Chondrocyte (in vitro differentiated cells): ENCODE measurements around the gene CD74. TPM values are rescaled to one million over a fixed set of nuclear protein-coding genes. Genes with fewer than 3 reads are reported as not detected.

Experiments
- DNase-seq: peaks from one replicate; pipeline ENCODE4 v3.0.0; 2021; ENCODE audit warnings: mixed read lengths, low spot score
- H3K27ac Mint-ChIP-seq: one replicate; pipeline ENCODE4 v1.8.0; 2021; ENCODE audit warnings: mild to moderate bottlenecking, moderate library complexity, mixed read lengths; ENCODE audit not compliant: unreplicated experiment
- H3K27me3 Mint-ChIP-seq: 2 replicates; pipeline ENCODE4 v1.8.0; 2021; ENCODE audit warnings: low read depth, mixed read lengths
- H3K36me3 Mint-ChIP-seq: 2 replicates; pipeline ENCODE4 v1.8.0; 2021; ENCODE audit warnings: low read depth, mixed read lengths
- H3K4me1 Mint-ChIP-seq: 2 replicates; pipeline ENCODE4 v1.8.0; 2021; ENCODE audit warnings: low read depth, mild to moderate bottlenecking, mixed read lengths
- H3K4me3 Mint-ChIP-seq: one replicate; pipeline ENCODE4 v1.8.0; 2021; ENCODE audit warnings: mild to moderate bottlenecking, moderate library complexity, mixed read lengths; ENCODE audit not compliant: unreplicated experiment
- H3K9me3 Mint-ChIP-seq: 2 replicates; pipeline ENCODE4 v1.8.0; 2021; ENCODE audit warnings: low read depth, mixed read lengths
- total RNA-seq: library from RNA; stranded (reverse); gene quantifications from 3 replicates; pipeline ENCODE4 v1.2.1, GENCODE V29; 2021
- TF ChIP-seq, protein P1 (sequence below): fragments of 200-600 bp; sonication (generic); IDR thresholded peaks from 2 replicates; pipeline ENCODE4 v1.5.0; 2021; ENCODE audit warnings: antibody characterized with exemption, mild to moderate bottlenecking, moderate library complexity

CD74 gene
- total RNA-seq, 1 donor from 2014 or later = not detected

DNA sequence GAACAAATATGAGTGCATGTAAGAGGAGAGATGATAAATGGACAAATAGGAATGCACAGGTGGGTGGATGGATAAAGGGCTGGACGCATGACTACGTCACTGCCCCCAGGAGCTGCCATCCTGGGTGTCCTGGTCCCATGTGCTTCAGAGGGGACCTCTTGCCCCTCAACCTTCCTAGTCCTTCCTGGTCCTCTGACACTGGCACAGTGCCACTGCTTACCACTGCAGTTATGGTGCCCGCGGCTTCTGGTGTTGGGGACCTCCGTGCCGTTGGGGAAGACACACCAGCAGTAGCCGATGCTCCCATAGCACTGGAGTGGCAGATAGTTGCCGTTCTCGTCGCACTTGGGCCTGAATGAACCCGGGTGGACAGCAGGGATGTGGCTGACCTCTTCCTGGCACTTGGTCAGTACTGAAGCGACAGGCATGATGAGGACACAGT lies 9.8 kb downstream of the CD74 start:
- H3K36me3 Mint-ChIP-seq = peaks cover 21% of the 10 kb centered on the region
- H3K4me3 Mint-ChIP-seq = no peak overlapping the region
- H3K27me3 Mint-ChIP-seq = no peaks in the 10 kb centered on the region
- no peak overlapping the region for H3K27ac Mint-ChIP-seq
- TF ChIP-seq, protein P1, sequence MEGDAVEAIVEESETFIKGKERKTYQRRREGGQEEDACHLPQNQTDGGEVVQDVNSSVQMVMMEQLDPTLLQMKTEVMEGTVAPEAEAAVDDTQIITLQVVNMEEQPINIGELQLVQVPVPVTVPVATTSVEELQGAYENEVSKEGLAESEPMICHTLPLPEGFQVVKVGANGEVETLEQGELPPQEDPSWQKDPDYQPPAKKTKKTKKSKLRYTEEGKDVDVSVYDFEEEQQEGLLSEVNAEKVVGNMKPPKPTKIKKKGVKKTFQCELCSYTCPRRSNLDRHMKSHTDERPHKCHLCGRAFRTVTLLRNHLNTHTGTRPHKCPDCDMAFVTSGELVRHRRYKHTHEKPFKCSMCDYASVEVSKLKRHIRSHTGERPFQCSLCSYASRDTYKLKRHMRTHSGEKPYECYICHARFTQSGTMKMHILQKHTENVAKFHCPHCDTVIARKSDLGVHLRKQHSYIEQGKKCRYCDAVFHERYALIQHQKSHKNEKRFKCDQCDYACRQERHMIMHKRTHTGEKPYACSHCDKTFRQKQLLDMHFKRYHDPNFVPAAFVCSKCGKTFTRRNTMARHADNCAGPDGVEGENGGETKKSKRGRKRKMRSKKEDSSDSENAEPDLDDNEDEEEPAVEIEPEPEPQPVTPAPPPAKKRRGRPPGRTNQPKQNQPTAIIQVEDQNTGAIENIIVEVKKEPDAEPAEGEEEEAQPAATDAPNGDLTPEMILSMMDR = no peak
- H3K9me3 Mint-ChIP-seq = no peaks in the 10 kb centered on the region
- H3K4me1 Mint-ChIP-seq = peaks cover 8% of the 10 kb centered on the region
- no peak for DNase-seq

DNA sequence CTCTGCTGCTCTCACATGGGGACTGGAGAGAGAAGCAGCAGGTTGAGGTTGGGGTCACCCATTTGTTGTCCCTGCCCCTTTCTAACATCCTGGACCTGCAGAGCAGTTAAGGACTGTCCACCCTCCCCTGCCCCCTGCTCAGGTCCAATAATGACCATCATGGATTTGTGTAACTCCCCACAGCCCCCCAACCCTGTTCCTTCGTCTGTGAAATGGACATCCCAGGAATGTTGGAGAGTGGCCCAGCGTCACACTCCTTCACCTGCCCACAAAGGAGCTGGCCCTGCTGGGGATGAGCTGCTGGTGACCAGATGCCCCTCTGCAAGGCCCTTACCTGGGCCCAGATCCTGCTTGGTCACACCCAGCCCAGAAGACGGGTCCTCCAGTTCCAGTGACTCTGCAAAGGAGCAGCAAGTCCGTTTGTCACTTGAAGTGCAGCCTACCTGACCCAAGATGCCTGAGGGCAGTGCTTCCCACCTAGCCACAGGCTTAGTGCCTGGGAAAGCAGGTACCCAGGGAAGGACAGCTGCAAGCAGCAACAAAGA lies 10.4 kb downstream of the CD74 start:
- Mint-ChIP-seq H3K27ac (no peak overlapping the region), H3K9me3 (no peaks in the 10 kb centered on the region), H3K27me3 (no peaks in the 10 kb centered on the region), H3K4me3 (no peak overlapping the region), H3K36me3 (peaks cover 21% of the 10 kb centered on the region), H3K4me1 (peaks cover 8% of the 10 kb centered on the region)
- TF ChIP-seq, protein P1 = no peak
- no peak for DNase-seq

DNA sequence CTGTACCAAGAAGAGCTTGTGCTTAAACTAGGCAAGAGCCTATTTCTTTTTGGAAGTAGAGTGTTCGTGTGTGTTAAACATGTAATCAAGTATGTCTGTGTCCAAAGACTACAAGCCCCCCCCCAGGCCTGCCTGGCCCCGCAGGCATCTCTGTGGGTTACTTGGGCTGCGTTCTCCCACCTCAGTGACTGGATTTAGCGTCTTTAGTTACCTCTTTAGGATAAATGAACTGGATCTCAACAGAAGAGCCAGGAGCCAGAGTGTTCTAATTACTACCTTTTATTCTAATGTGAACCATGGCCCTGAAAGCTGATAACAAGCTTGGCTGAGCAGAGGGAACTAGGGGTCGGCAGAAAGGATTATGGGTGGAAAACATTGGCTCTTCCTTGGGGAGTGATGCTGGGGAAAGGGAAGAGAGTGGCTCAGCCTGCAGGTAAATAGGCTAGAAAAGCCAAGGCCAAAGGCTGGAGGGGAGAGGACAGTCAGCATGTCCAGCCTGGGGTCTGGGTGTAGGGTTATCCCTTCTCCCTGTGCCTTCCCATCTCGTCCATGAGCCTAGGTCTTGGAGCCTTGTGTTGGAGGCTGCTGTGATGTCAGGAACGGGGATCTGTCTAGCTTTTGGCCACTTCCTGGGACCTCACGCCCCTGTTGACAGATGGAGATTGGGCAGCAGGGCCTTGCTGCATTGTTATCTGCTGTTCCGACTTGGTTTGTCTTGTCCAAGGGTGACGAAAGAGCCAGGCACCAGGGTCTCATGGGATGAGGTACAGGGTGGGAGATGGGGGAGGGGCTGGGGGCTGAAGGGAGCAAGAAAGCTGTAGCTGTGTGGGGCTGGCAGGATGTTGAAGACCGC lies 11.1 kb downstream of the CD74 start:
- Mint-ChIP-seq H3K27ac (no peak overlapping the region), H3K4me3 (no peak overlapping the region), H3K36me3 (peaks cover 21% of the 10 kb centered on the region), H3K27me3 (no peaks in the 10 kb centered on the region), H3K4me1 (peaks cover 8% of the 10 kb centered on the region), H3K9me3 (no peaks in the 10 kb centered on the region)
- no peak for DNase-seq
- TF ChIP-seq, protein P1 = no peak

DNA sequence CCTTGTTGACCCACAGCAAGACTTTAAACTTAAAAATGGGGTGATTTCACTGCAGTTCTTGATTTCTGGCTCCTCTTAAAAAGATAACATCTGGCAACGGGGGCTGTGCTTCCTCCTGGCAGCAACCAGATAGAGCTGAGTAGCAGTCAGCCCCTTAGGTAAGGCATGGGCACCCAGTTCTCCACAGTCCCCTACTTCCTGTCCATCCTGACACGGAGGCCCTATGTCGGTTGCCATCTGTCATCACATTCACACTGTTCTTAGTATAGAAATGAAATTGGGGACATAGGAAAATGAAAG lies 11.7 kb downstream of the CD74 start:
- Mint-ChIP-seq H3K9me3 (no peaks in the 10 kb centered on the region), H3K36me3 (peaks cover 27% of the 10 kb centered on the region), H3K27me3 (no peaks in the 10 kb centered on the region), H3K27ac (no peak overlapping the region), H3K4me3 (no peak overlapping the region), H3K4me1 (peaks cover 8% of the 10 kb centered on the region)
- TF ChIP-seq, protein P1 = no peak
- DNase-seq = no peak

DNA sequence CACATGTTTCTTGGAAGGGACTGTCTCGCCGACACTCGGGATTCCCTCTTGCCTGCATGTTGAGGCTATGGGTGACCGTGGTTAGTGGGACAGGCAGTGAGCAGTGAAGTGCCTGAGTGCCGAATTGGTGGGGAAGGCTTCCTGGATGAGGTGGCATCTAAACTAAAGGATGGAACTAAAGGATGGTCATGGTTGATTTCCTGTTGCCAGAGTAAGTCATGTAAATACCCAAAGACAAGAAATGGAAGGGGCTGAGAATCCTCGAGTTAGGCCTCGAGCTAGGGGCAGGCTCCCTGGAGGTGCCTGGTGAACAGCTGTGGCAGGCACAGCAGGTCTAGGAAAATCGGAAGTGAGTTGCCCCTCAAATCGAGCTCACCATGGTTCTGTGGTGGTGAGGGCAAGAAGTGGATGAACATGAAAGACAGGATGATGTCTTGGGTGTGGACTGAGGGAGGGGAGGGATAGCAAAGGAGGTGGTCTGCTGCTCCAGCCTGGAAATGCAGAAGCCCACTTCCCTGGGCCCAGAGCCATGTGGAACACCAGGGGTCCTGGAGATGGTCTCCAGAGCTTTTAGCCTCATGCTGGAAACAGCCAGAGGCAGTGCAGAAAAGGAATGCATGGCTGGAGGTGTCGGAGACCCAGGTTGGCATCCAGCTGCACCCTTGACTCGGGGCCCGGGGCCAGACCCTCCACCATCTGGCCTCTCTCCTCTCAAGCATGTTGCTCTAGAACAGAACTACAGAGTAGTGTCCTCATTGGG lies 12.2 kb downstream of the CD74 start:
- Mint-ChIP-seq H3K27ac (no peak overlapping the region), H3K4me1 (peaks cover 8% of the 10 kb centered on the region), H3K9me3 (no peaks in the 10 kb centered on the region), H3K27me3 (no peaks in the 10 kb centered on the region), H3K36me3 (peaks cover 31% of the 10 kb centered on the region), H3K4me3 (no peak overlapping the region)
- TF ChIP-seq, protein P1 = no peak
- DNase-seq = no peak
